H9 (cell line): ENCODE results near the gene C2CD4A. TPM values are rescaled to one million over a fixed set of nuclear protein-coding genes. Genes with fewer than 3 reads are reported as not detected.

Source experiments
- DNase-seq: peaks from one replicate; pipeline ENCODE4 v3.0.0-alpha.2; 2017
- H2AFZ ChIP-seq: one replicate; pipeline ENCODE4 v1.6.1; 2013; ENCODE audit warnings: mild to moderate bottlenecking, low read length, control low read depth, moderate library complexity
- H2AK5ac ChIP-seq: 2 replicates; pipeline ENCODE4 v1.6.1; 2013; ENCODE audit warnings: low read length, control low read depth, mixed read lengths; ENCODE audit not compliant: insufficient read length
- H2BK120ac ChIP-seq: one replicate; pipeline ENCODE4 v1.6.1; 2013; ENCODE audit warnings: low read depth, mild to moderate bottlenecking, low read length, control low read depth, inconsistent platforms; ENCODE audit not compliant: poor library complexity, severe bottlenecking
- H2BK12ac ChIP-seq: 2 replicates; pipeline ENCODE4 v1.6.1; 2013; ENCODE audit warnings: low read length, control low read depth, mixed read lengths, low read depth; ENCODE audit not compliant: insufficient read length
- H2BK15ac ChIP-seq: 2 replicates; pipeline ENCODE4 v1.6.1; 2013; ENCODE audit warnings: low read depth, low read length, control low read depth
- H2BK20ac ChIP-seq: one replicate; pipeline ENCODE4 v1.6.1; 2013; ENCODE audit warnings: low read depth, mild to moderate bottlenecking, low read length, control low read depth, inconsistent platforms; ENCODE audit not compliant: poor library complexity, severe bottlenecking
- H2BK5ac ChIP-seq: 2 replicates; pipeline ENCODE4 v1.6.1; 2013; ENCODE audit warnings: low read length, control low read depth, mixed read lengths; ENCODE audit not compliant: insufficient read length
- H3K14ac ChIP-seq: 2 replicates; pipeline ENCODE4 v1.6.1; 2013; ENCODE audit warnings: low read length, control low read depth; ENCODE audit not compliant: insufficient read depth
- H3K18ac ChIP-seq: 2 replicates; pipeline ENCODE4 v1.6.1; 2013; ENCODE audit warnings: low read depth, mild to moderate bottlenecking, mixed read lengths, low read length, control low read depth; ENCODE audit not compliant: insufficient read length
- H3K23ac ChIP-seq: 2 replicates; pipeline ENCODE4 v1.6.1; 2013; ENCODE audit warnings: low read length, control low read depth, mixed read lengths, low read depth; ENCODE audit not compliant: insufficient read length
- H3K23me2 ChIP-seq: 2 replicates; pipeline ENCODE4 v1.6.1; 2013; ENCODE audit warnings: low read depth, mild to moderate bottlenecking, mixed read lengths, low read length, control low read depth; ENCODE audit not compliant: insufficient read length, poor library complexity, severe bottlenecking
- H3K27ac ChIP-seq: 2 replicates; pipeline ENCODE4 v1.5.1; 2013; ENCODE audit warnings: low read length, control low read depth, mixed read lengths, low read depth; ENCODE audit not compliant: insufficient read length
- H3K27me3 ChIP-seq: 2 replicates; pipeline ENCODE4 v1.6.1; 2013; ENCODE audit warnings: low read length, control low read depth, inconsistent platforms; ENCODE audit not compliant: insufficient read depth
- H3K4ac ChIP-seq: 2 replicates; pipeline ENCODE4 v1.6.1; 2013; ENCODE audit warnings: low read depth, mild to moderate bottlenecking, control low read depth, inconsistent platforms, low read length, moderate library complexity
- H3K4me1 ChIP-seq: 2 replicates; pipeline ENCODE4 v1.6.1; 2013; ENCODE audit warnings: low read length, control low read depth, inconsistent platforms; ENCODE audit not compliant: insufficient read depth
- H3K4me2 ChIP-seq: 2 replicates; pipeline ENCODE4 v1.6.1; 2013; ENCODE audit warnings: low read length, control low read depth, mixed read lengths; ENCODE audit not compliant: insufficient read length, insufficient read depth
- H3K56ac ChIP-seq: 2 replicates; pipeline ENCODE4 v1.6.1; 2013; ENCODE audit warnings: low read depth, mild to moderate bottlenecking, mixed read lengths, low read length, control low read depth; ENCODE audit not compliant: insufficient read length
- H3K79me1 ChIP-seq: 2 replicates; pipeline ENCODE4 v1.6.1; 2013; ENCODE audit warnings: low read depth, mild to moderate bottlenecking, moderate library complexity, low read length, control low read depth, inconsistent platforms; ENCODE audit not compliant: insufficient read depth, poor library complexity, severe bottlenecking
- H3K79me2 ChIP-seq: 2 replicates; pipeline ENCODE4 v1.6.1; 2013; ENCODE audit warnings: low read length, control low read depth, inconsistent platforms; ENCODE audit not compliant: insufficient read depth
- H3K9ac ChIP-seq: 2 replicates; pipeline ENCODE4 v1.6.1; 2013; ENCODE audit warnings: low read length, control low read depth, mixed read lengths; ENCODE audit not compliant: insufficient read length; ENCODE audit errors: extremely low read depth
- H3K9me3 ChIP-seq: one replicate; pipeline ENCODE4 v1.6.1; 2013; ENCODE audit warnings: low read depth, low read length, inconsistent platforms; ENCODE audit not compliant: control insufficient read depth
- H3T11ph ChIP-seq: one replicate; pipeline ENCODE4 v1.6.1; 2013; ENCODE audit warnings: mild to moderate bottlenecking, low read length, control low read depth, inconsistent platforms
- H4K20me1 ChIP-seq: one replicate; pipeline ENCODE4 v1.6.1; 2013; ENCODE audit not compliant: control insufficient read depth, insufficient read length, insufficient read depth
- H4K5ac ChIP-seq: 2 replicates; pipeline ENCODE4 v1.6.1; 2013; ENCODE audit warnings: low read depth, mild to moderate bottlenecking, mixed read lengths, low read length, control low read depth; ENCODE audit not compliant: insufficient read length
- H4K8ac ChIP-seq: replicated peaks from 2 replicates; pipeline ENCODE4 v1.6.1; 2013; ENCODE audit warnings: low read length, control low read depth, mixed read lengths, low read depth; ENCODE audit not compliant: insufficient read length
- H4K91ac ChIP-seq: 2 replicates; pipeline ENCODE4 v1.6.1; 2013; ENCODE audit warnings: low read depth, mild to moderate bottlenecking, moderate library complexity, mixed read lengths, low read length, control low read depth; ENCODE audit not compliant: insufficient read length
- H3K27ac Mint-ChIP-seq, 3 experiments: 2 replicates in 2 of 3; 3 replicates in 1 of 3; pipeline ENCODE4 v1.8.0; 2020 to 2021; ENCODE audit warnings: mixed read lengths in 3 of 3, mild to moderate bottlenecking in 1 of 3, moderate library complexity in 1 of 3
- H3K27me3 Mint-ChIP-seq: 2 replicates; pipeline ENCODE4 v1.8.0; 2021; ENCODE audit warnings: low read depth, mild to moderate bottlenecking, moderate library complexity, mixed read lengths
- H3K36me3 Mint-ChIP-seq, 3 experiments: 2 replicates in 2 of 3; 3 replicates in 1 of 3; pipeline ENCODE4 v1.8.0; 2020 to 2021; ENCODE audit warnings: low read depth in 3 of 3, mixed read lengths in 3 of 3; ENCODE audit not compliant: insufficient read depth in 1 of 3
- H3K4me1 Mint-ChIP-seq, 2 experiments: 2 replicates each; pipeline ENCODE4 v1.8.0; 2020; ENCODE audit warnings: mixed read lengths in 2 of 2
- H3K4me3 Mint-ChIP-seq, 2 experiments: 2 replicates in 1 of 2; 3 replicates in 1 of 2; pipeline ENCODE4 v1.8.0; 2020 to 2021; ENCODE audit warnings: mild to moderate bottlenecking in 2 of 2, mixed read lengths in 2 of 2, moderate library complexity in 1 of 2
- H3K9me3 Mint-ChIP-seq, 2 experiments: 2 replicates in 1 of 2; 3 replicates in 1 of 2; pipeline ENCODE4 v1.8.0; 2020; ENCODE audit warnings: mild to moderate bottlenecking in 2 of 2, mixed read lengths in 2 of 2, moderate library complexity in 1 of 2
- WGBS: extraction: QIAGEN DNeasy Blood & Tissue Kit; methylation state at CpG from one replicate; pipeline ENCODE4 v1.1.7; 2013; ENCODE audit warnings: missing lambda C conversion rate, low lambda C conversion rate, mixed read lengths; ENCODE audit not compliant: insufficient read length; ENCODE audit errors: extremely low coverage; 5-methylcytosine and 5-hydroxymethylcytosine counted together
- total RNA-seq: library from RNA; stranded (reverse); gene quantifications from 2 replicates; pipeline ENCODE4 v1.2.1, GENCODE V29; 2021
- TF ChIP-seq, protein P1 (sequence below): fragments of 200-600 bp; sonication (generic); conservative IDR thresholded peaks from 3 replicates; pipeline ENCODE4 v1.8.0; 2021; ENCODE audit warnings: antibody characterized with exemption, mild to moderate bottlenecking

The C2CD4A gene
- total RNA-seq, 1 experiment from 2014 or later, result not detected

DNA sequence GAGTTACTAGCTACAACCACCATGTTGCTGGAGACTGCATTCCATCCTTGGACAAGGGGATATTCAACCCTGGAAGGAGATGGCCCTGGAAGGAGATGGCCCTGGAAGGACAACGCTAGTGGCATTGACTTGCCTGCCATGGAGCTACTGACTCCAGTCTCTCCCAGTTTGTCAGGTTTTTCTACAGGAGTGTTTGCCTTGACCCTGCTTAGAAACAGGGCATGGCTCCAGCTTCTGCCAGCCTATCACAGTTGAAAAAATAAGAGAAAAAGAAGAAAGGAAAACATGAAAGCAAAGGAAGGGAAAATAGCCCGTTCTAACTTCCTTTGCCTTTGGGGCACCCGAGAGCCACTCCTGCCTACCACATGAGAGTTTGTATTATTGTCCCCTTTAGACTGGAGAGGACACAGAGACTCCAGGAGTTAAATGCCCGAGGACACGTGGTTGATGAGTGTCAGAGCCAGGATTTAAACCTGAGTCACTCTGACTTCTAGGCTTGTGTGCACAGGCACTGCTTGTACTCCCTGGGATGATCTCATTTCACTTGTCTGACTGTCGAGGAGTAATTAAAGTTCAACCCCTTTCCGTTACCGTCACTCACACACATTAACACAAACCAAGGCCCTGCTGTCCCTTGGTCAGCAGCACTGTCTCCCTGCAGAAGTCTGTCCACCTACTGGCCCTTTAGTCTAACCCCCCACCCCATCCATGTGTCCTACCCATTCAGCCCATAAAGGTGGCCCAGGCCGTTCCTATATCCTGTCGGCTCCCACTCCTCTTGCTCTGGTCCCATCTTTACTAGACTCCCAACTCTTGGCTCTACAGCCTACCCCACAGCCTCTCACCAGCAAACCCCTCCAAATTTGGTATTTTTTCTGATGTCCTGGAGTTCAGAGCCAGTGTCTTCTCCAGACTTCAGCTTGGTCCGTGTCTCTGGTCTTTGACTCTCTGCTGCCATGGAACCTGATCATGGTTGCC is 46.1 kb downstream of the C2CD4A start:
- Mint-ChIP-seq H3K9me3 (no peaks in the 10 kb centered on the region), H3K36me3 (no peaks in the 10 kb centered on the region), H3K4me1 (no peaks in the 10 kb centered on the region), H3K27me3 (no peaks in the 10 kb centered on the region; the same call in none of the 2 replicates), H3K27ac (no peak overlapping the region; a peak in 1 of 7 replicates), H3K4me3 (no peak overlapping the region; a peak in 1 of 5 replicates)
- no peak overlapping the region for H2AK5ac ChIP-seq
- TF ChIP-seq, protein P1, sequence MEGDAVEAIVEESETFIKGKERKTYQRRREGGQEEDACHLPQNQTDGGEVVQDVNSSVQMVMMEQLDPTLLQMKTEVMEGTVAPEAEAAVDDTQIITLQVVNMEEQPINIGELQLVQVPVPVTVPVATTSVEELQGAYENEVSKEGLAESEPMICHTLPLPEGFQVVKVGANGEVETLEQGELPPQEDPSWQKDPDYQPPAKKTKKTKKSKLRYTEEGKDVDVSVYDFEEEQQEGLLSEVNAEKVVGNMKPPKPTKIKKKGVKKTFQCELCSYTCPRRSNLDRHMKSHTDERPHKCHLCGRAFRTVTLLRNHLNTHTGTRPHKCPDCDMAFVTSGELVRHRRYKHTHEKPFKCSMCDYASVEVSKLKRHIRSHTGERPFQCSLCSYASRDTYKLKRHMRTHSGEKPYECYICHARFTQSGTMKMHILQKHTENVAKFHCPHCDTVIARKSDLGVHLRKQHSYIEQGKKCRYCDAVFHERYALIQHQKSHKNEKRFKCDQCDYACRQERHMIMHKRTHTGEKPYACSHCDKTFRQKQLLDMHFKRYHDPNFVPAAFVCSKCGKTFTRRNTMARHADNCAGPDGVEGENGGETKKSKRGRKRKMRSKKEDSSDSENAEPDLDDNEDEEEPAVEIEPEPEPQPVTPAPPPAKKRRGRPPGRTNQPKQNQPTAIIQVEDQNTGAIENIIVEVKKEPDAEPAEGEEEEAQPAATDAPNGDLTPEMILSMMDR, result no peak
- H2BK20ac ChIP-seq, result no peak overlapping the region
- H3K23ac ChIP-seq, result no peak overlapping the region
- no peak for DNase-seq
- no peak overlapping the region for H3K4me2 ChIP-seq
- H2AFZ ChIP-seq, result no peak overlapping the region
- H4K20me1 ChIP-seq, result no peaks in the 10 kb centered on the region
- no peak overlapping the region for H3K4ac ChIP-seq
- no CpG with 5 or more reads among the region's 11 CpGs for WGBS
- no peaks in the 10 kb centered on the region for H3K23me2 ChIP-seq
- no peak overlapping the region for H3K27ac ChIP-seq
- H3K4me1 ChIP-seq, result 0 out of 2 replicates have a peak, but pooled peaks cover 1% of the 10 kb centered on the region
- H2BK120ac ChIP-seq, result no peak overlapping the region
- no peaks in the 10 kb centered on the region for H3K79me2 ChIP-seq
- no peak overlapping the region for H4K5ac ChIP-seq
- no peaks in the 10 kb centered on the region for H3K9me3 ChIP-seq
- H3K18ac ChIP-seq, result no peak overlapping the region
- no peak overlapping the region for H3T11ph ChIP-seq
- H2BK15ac ChIP-seq, result no peak overlapping the region
- no peak overlapping the region for H3K14ac ChIP-seq
- H4K8ac ChIP-seq, result no peak overlapping the region
- no peaks in the 10 kb centered on the region for H3K79me1 ChIP-seq
- H3K9ac ChIP-seq, result no peak overlapping the region
- H2BK5ac ChIP-seq, result no peak overlapping the region
- H4K91ac ChIP-seq, result no peak overlapping the region
- H2BK12ac ChIP-seq, result no peak overlapping the region
- no peak overlapping the region for H3K56ac ChIP-seq
- H3K27me3 ChIP-seq, result no peaks in the 10 kb centered on the region
